KBM-7 (cell line): ENCODE results near the gene RANBP3.
A peak's percentile ranks its signal among the peaks of the same experiment; 100 is the strongest.

ENCODE experiments used
- DNase-seq: peaks from one replicate; pipeline ENCODE4 v3.0.0-alpha.2; 2015
- in situ Hi-C: fragments of 300-500 bp; cut with MboI; formaldehyde crosslinking; loops from 2 replicates; pipeline ENCODE4 v1.14.3; 2020; ENCODE audit warnings: low sequenced_read_pairs, low pct_unique_long_range_greater_than_20kb, mixed read lengths

RANBP3 gene

GRCh38 chr19:5914946-5915781 is 62.8 kb downstream of the RANBP3 start:
- in situ Hi-C loops: no loop called here
- DNase-seq: no peak

GRCh38 chr19:5914358-5914774 is 63.6 kb downstream of the RANBP3 start:
- in situ Hi-C loops: no loop called here
- no peak for DNase-seq

- DNase-seq: no peak
- in situ Hi-C loops: no loop called here
Observed at GRCh38 chr19:5913739-5914357, 64.1 kb downstream of the RANBP3 start, which contains the start of gene CAPS. CAPS (plus strand) TSS chr19:5914254; CDS start chr19:5914407, 153 bp downstream.

- in situ Hi-C loops: no loop called here
- DNase-seq: no peak
Observed at GRCh38 chr19:5911366-5911765, 66.6 kb downstream of the RANBP3 start.

GRCh38 chr19:5910638-5910907 is 67.4 kb downstream of the RANBP3 start:
- DNase-seq: no peak
- in situ Hi-C loops: no loop called here

GRCh38 chr19:5908773-5909442 is 69.0 kb downstream of the RANBP3 start:
- in situ Hi-C loops: no loop called here
- no peak for DNase-seq

GRCh38 chr19:5907241-5907640 is 70.7 kb downstream of the RANBP3 start:
- in situ Hi-C loops: no loop called here
- DNase-seq: no peak

- in situ Hi-C loops: no loop called here
- no peak for DNase-seq
Observed at GRCh38 chr19:5905114-5905778, 72.7 kb downstream of the RANBP3 start.

- in situ Hi-C loops: no loop called here
Observed at GRCh38 chr19:5904352-5905113, 73.4 kb downstream of the RANBP3 start, which contains the start of gene VMAC. VMAC (plus strand) TSS chr19:5904872; CDS start chr19:5904891, 19 bp downstream.

GRCh38 chr19:5903624-5904351 is 74.2 kb downstream of the RANBP3 start, which contains the start of gene NDUFA11:
NDUFA11 (minus strand) TSS chr19:5903790; CDS start chr19:5903708, 82 bp downstream.
- DNase-seq: peak; percentile 97
- in situ Hi-C loops: no loop called here

More at GRCh38 chr19:5904352-5905113, 73.4 kb downstream of the RANBP3 start, which contains the start of gene VMAC:
- peak; percentile 100 for DNase-seq

GRCh38 chr19:5903056-5903623 is 74.8 kb downstream of the RANBP3 start:
- in situ Hi-C loops: no loop called here
- no peak for DNase-seq

GRCh38 chr19:5900976-5901375 is 77.0 kb downstream of the RANBP3 start:
- DNase-seq: no peak
- in situ Hi-C loops: no loop called here

- no peak for DNase-seq
- in situ Hi-C loops: loop anchor here (10.0 kb wide), 1 partner anchor 95 kb away; the partner anchor contains the start of gene NRTN
Observed at GRCh38 chr19:5899728-5900526, 78.0 kb downstream of the RANBP3 start.

GRCh38 chr19:5897189-5897969 is 80.6 kb downstream of the RANBP3 start:
- no peak for DNase-seq

GRCh38 chr19:5896365-5897076 is 81.4 kb downstream of the RANBP3 start:
- DNase-seq: no peak

More at GRCh38 chr19:5897189-5897969, 80.6 kb downstream of the RANBP3 start:
- in situ Hi-C loops: loop anchor here (10.0 kb wide), 1 partner anchor 93 kb away; the partner anchor contains the start of gene NRTN

More at GRCh38 chr19:5896365-5897076, 81.4 kb downstream of the RANBP3 start:
- in situ Hi-C loops: loop anchor here (10.0 kb wide), 1 partner anchor 92 kb away; the partner anchor contains the start of gene NRTN
